GM19023 (cell line): ENCODE measurements around the gene ZBTB39.

ENCODE experiments used
- ATAC-seq: cut with Tn5 transposase; IDR thresholded peaks from one replicate; pipeline ENCODE4 v1.9.1; 2021; ENCODE audit warnings: mild to moderate bottlenecking, moderate library complexity; ENCODE audit not compliant: unreplicated experiment

ZBTB39 gene

GRCh38 chr12:56951582-56952339 lies 54.6 kb downstream of the ZBTB39 start:
- ATAC-seq = no peak

- ATAC-seq = no peak
Measured at GRCh38 chr12:56948881-56949280, 57.5 kb downstream of the ZBTB39 start.
